Measurements from ENCODE around the gene COX5B. TPM values are rescaled to one million over a fixed set of nuclear protein-coding genes. Genes with fewer than 3 reads are reported as not detected.

Gene COX5B
- total and polyA plus RNA-seq, 12 donors: 198 to 1,683 (median 390) TPM

- no peak for TF ChIP-seq CTCF (IDR thresholded peaks at IDR 0.05)
- TF ChIP-seq POLR2A (IDR thresholded peaks at IDR 0.05): no peak
- 88 to 93% (median 91%) methylated on average over 2 of the region's 2 CpGs for WGBS, 4 donors
- H3K27me3 ChIP-seq: no peaks in the 10 kb centered on the region
- peaks cover 0 to 39% of the 10 kb centered on the region in 2 donors for H3K36me3 ChIP-seq (replicated peaks in 1 of 2)
- no peak overlapping the region for H3K4me3 ChIP-seq
- peaks cover 0 to 3% of the 10 kb centered on the region in 2 donors for H3K4me1 ChIP-seq (replicated peaks in 1 of 2)
- no peak for DNase-seq
- no peak overlapping the region for H3K27ac ChIP-seq
- intact Hi-C loops (cut with DNase I): no loop called here
- H3K9me3 ChIP-seq (replicated peaks in 1 of 3): no peaks in the 10 kb centered on the region
Observed at GRCh38 chr2:97653473-97653872, 7.6 kb downstream of the COX5B start.

DNA sequence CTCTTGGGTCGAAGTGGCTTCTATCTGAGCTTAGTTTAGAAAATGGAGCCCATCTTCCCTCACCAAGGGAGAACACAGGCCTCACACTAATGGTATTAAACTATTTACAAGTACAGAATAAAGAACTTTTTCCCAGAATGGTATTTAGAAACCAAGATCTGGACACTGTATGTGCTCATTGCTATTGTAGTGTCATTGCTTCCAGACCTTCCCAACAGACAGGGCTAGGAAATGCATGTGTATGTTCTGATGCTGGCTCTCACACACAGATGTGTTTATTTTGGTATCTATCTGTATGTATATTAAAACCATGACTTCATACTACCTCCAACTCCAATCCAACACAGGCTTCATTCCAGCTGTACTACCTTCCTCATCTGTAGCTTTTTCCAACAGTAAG lies 8.0 kb downstream of the COX5B start:
- H3K9me3 ChIP-seq (replicated peaks in 1 of 3): no peaks in the 10 kb centered on the region
- H3K4me3 ChIP-seq: no peak overlapping the region
- no peaks in the 10 kb centered on the region for H3K27me3 ChIP-seq
- intact Hi-C loops (cut with DNase I): no loop called here
- 92 to 100% (median 96%) methylated on average over 1 of the region's 1 CpG for WGBS, 4 donors
- H3K36me3 ChIP-seq (replicated peaks in 1 of 2): peaks cover 0 to 39% of the 10 kb centered on the region in 2 donors
- no peak for DNase-seq
- no peak overlapping the region for H3K27ac ChIP-seq
- H3K4me1 ChIP-seq (replicated peaks in 1 of 2): peaks cover 0 to 3% of the 10 kb centered on the region in 2 donors
- TF ChIP-seq CTCF (IDR thresholded peaks at IDR 0.05) (no peak), POLR2A (IDR thresholded peaks at IDR 0.05) (no peak)

DNA sequence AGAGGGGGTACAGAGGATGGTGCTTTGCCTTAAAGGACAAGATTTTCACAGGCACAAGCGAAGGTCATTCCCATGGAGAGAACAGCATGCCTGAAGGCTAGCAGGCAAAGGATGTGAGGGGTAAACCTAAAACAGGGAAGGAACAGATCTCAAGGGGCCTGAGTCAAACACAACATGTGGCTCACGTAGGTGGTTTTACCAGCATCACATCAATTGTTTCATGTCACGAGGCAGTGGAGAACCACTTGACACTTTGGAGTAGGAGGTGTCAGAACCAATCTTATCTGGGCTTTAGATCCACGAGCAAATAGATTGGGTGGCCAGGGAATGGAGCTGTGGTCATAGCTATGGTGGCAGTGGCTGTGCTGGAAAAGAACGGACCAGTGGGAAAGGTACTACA lies 8.4 kb downstream of the COX5B start:
- Histone ChIP-seq H3K4me1 (replicated peaks in 1 of 2) (peaks cover 0 to 3% of the 10 kb centered on the region in 2 donors), H3K4me3 (no peak overlapping the region), H3K27ac (no peak overlapping the region), H3K9me3 (replicated peaks in 1 of 3) (no peaks in the 10 kb centered on the region), H3K27me3 (no peaks in the 10 kb centered on the region), H3K36me3 (replicated peaks in 1 of 2) (peaks cover 0 to 39% of the 10 kb centered on the region in 2 donors)
- no peak for DNase-seq
- intact Hi-C loops (cut with DNase I): no loop called here
- WGBS, 4 donors: 93 to 98% (median 95%) methylated on average over 5 of the region's 5 CpGs
- no peak for TF ChIP-seq POLR2A (IDR thresholded peaks at IDR 0.05)
- TF ChIP-seq CTCF (IDR thresholded peaks at IDR 0.05): no peak

- no peak overlapping the region for H3K27ac ChIP-seq
- no peaks in the 10 kb centered on the region for H3K9me3 ChIP-seq (replicated peaks in 1 of 3)
- TF ChIP-seq CTCF (IDR thresholded peaks at IDR 0.05) (no peak), POLR2A (IDR thresholded peaks at IDR 0.05) (no peak)
- 86 to 100% (median 96%) methylated on average over 2 of the region's 2 CpGs for WGBS, 4 donors
- intact Hi-C loops (cut with DNase I): no loop called here
- no peak for DNase-seq
- H3K4me3 ChIP-seq: no peak overlapping the region
- peaks cover 0 to 41% of the 10 kb centered on the region in 2 donors for H3K36me3 ChIP-seq (replicated peaks in 1 of 2)
- H3K4me1 ChIP-seq (replicated peaks in 1 of 2): peaks cover 0 to 3% of the 10 kb centered on the region in 2 donors
- no peaks in the 10 kb centered on the region for H3K27me3 ChIP-seq
Observed at GRCh38 chr2:97654791-97655190, 8.9 kb downstream of the COX5B start.

All from adrenal gland (tissue), 12 donors.